GM08714 (cell line): Measurements from ENCODE around the gene PELI2.

Experiments
- H3K4me3 ChIP-seq: fragments of 200-500 bp; sonication (Bioruptor generic); 2 replicates; pipeline ENCODE4 v1.5.1; 2014; ENCODE audit warnings: mild to moderate bottlenecking, low read length, inconsistent platforms
- ZNF274 ChIP-seq: IDR thresholded peaks from 2 replicates; pipeline ENCODE4 v1.6.1; 2012; ENCODE audit warnings: mild to moderate bottlenecking, low read depth, low read length

Gene PELI2

DNA sequence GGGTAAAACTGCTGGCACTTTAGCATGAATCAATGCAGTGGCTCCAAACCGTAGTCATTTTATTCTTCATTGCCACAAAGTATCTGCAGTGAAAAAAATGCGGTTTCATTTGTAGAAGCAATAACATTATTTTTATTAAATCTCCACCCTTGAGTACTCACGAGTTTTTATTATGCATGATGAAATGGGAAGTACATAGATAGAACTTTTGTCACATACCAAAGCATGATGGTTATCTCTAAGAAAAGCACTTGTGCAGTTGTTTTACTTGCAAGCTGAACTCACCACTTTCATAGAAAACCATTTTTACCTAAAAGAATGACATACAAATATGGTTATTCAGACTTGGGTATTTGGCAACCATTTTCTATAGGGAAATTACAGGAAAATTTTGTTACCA, 90.3 kb downstream of the PELI2 start:
- no peak overlapping the region for H3K4me3 ChIP-seq
- no peak for TF ChIP-seq ZNF274

GRCh38 chr14:56210571-56210970, 92.4 kb downstream of the PELI2 start:
- no peak overlapping the region for H3K4me3 ChIP-seq
- TF ChIP-seq ZNF274 = no peak

DNA sequence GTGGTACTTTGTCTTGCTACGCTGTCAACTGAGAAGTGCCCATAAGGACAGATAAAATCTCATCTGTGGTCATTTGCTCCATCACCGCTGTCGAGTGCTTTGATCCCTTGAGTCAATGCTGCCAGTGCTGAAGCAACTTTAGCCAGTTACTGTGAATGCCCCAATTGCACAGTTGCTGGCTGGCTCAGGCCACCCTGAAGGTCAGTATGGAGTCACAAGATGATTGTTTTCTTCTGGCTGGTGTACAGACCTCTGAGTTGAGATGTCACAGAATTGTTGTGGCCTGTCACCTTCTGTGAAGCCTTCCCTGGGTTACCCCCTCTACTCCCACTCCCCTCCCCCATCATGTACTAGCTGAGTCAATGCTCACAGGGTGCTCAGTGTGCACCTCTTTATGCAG, 92.9 kb downstream of the PELI2 start:
- no peak for TF ChIP-seq ZNF274
- no peak overlapping the region for H3K4me3 ChIP-seq

DNA sequence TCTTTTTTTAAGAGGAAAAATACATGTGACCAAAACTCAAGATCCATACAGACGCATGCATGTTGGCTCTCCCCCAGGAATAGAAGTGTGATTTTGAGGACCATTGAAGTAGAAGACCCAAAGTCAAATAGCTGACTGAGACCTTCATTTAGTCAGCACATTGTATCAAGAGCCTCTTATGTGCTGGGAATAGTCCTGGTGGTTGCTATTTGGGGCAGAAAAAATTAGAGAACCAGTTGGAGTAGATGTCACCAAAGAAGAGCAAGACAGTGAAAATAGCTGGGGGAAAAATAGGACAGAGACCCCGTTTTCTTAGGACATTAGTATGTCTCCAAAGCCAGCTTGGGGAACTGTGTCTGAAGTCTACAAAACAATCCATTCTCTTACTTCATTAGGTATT, 93.6 kb downstream of the PELI2 start:
- H3K4me3 ChIP-seq = no peak overlapping the region
- TF ChIP-seq ZNF274 = no peak

- H3K4me3 ChIP-seq = no peak overlapping the region
- TF ChIP-seq ZNF274 = no peak
Measured at GRCh38 chr14:56212521-56212920, 94.3 kb downstream of the PELI2 start.

- no peak for TF ChIP-seq ZNF274
- no peak overlapping the region for H3K4me3 ChIP-seq
Measured at GRCh38 chr14:56213306-56213705, 95.1 kb downstream of the PELI2 start.

GRCh38 chr14:56215180-56215579, 97.0 kb downstream of the PELI2 start:
- H3K4me3 ChIP-seq = no peak overlapping the region
- TF ChIP-seq ZNF274 = no peak

GRCh38 chr14:56216626-56217379, 98.6 kb downstream of the PELI2 start:
- H3K4me3 ChIP-seq = no peak overlapping the region
- TF ChIP-seq ZNF274 = no peak

GRCh38 chr14:56217380-56218045, 99.3 kb downstream of the PELI2 start:
- H3K4me3 ChIP-seq = no peak overlapping the region
- TF ChIP-seq ZNF274 = no peak

GRCh38 chr14:56219666-56220413, 101.6 kb downstream of the PELI2 start:
- no peak overlapping the region for H3K4me3 ChIP-seq
- no peak for TF ChIP-seq ZNF274

DNA sequence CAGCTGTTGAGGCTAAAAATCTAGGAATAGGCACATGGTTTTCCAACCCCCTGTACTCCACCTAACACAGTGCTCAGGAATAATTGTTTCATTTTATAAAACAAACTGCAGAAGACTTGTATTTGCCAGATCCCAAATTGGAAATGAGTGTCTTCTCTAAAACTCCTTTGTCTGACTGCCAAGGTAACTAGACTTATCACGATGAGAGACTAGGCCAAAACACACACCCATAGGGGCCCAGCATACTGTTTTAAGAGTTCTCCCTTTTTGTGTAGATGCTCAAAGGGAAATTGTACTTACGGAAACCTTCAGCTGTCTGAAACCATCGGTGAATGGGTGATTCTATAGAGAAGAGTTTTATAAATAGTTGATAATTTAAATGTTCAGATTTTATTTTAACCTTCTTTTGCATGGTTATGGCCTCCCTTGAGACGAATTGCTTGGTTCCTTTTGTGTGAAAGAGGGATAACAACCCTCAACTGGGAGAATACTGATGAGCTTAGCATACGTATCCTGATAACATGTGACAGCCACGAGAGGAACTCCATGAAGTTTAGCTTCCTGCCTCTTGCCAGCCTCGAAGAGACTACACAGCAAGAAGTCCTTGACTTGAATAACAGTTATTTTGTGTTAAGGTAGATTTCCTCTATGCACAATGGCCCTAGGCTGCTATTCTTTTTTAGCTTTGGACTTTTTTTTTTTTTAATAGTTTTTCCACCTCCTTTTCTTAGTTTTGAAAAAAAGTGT, 103.3 kb downstream of the PELI2 start:
- no peak for TF ChIP-seq ZNF274

GRCh38 chr14:56224229-56224628, 106.0 kb downstream of the PELI2 start:
- TF ChIP-seq ZNF274 = no peak
- no peak overlapping the region for H3K4me3 ChIP-seq

More for the DNA sequence above, 103.3 kb downstream of the PELI2 start:
- H3K4me3 ChIP-seq = no peak overlapping the region

DNA sequence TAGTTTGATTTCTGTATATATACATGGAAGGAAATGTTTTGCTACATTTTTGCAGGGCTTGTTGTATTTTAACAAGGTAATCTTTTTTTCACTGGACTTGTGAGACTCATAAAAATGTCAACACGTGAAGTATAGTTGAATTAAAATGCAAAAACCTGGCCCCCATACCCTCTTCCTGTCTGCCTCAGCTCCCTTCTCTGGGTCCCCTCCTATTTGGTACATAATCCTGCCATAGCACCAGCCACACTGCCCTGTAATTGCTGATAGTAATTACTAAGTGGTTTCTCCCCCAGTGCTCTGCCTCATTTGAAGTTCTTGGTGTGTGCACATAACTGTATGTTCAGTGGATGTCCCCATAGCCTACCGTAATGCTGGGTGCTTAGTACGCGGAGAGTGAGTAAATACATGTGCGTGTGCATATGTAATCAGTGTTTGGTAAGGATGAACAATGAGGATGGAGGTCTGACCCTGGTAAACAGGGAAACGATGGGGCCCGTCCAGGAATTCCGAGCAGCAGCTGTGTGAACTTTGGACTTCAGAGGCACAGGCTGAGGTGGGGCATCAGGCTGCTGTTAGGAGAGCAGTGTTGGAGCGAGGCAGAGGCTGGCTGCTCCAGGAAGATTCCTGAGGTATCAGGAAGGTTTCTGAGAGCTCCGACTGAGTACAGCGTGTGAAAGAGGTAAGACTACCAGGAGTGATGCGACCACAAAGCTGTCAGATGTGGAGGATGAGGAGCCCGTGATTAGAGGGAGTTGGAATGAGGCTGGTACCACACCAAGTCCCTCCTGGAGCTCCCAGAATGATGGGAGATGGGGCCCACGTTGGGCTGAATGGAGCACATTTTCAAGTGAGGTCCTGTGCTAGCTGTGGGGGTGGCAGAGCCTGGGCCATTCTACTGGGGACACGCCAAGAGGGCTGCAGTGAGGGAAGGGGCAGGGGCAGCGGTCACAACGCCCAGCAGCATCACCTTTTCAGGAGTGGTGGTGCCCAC, 106.8 kb downstream of the PELI2 start:
- H3K4me3 ChIP-seq = no peak overlapping the region
- TF ChIP-seq ZNF274 = no peak

DNA sequence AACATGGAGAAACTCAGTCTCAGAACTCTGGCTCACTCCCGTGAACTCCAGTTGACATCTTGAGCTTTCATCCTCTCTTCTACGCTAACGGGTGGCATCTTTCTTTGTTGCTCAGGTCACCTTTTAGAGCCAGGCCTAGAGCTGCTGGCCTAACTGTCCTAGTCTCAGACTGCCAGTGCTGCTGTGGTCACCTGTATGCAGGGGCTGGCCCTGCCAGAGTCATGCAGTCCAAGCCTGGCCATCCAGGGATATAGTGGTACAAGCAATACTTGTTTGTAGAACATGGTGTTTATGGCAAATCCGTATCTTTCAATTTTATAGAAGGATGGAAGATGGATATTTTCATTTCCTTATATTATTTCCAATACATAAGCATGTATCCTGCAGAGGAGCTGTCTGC, 117.2 kb downstream of the PELI2 start:
- H3K4me3 ChIP-seq = no peak overlapping the region
- no peak for TF ChIP-seq ZNF274
